HL-60 (cell line): ENCODE data around the gene NR5A2.

Source experiments
- DNase-seq, 2 experiments: peaks; one replicate each; pipeline ENCODE4 v3.0.0-alpha.2; 2010 to 2020; ENCODE audit warnings: low read depth in 1 of 2, low spot score in 1 of 2
- H3K27ac ChIP-seq: fragments of 250-450 bp; sonication (Bioruptor Pico); replicated peaks from 2 replicates; pipeline ENCODE4 v1.5.1; 2020; ENCODE audit warnings: mild to moderate bottlenecking, moderate library complexity
- H3K27me3 ChIP-seq: fragments of 250-450 bp; sonication (Bioruptor Pico); 2 replicates; pipeline ENCODE4 v1.5.1; 2021; ENCODE audit warnings: mild to moderate bottlenecking, moderate library complexity; ENCODE audit not compliant: insufficient read depth, poor library complexity, severe bottlenecking
- H3K4me3 ChIP-seq: replicated peaks from 2 replicates; pipeline ENCODE4 v1.5.1; 2011; ENCODE audit warnings: mild to moderate bottlenecking, control low read depth, low read length; ENCODE audit not compliant: insufficient read depth
- CTCF ChIP-seq: IDR thresholded peaks from one replicate; pipeline ENCODE4 v1.5.1; 2011; ENCODE audit warnings: low read length, control low read depth, inconsistent platforms; ENCODE audit not compliant: insufficient read depth
- GABPA ChIP-seq: IDR thresholded peaks from 2 replicates; pipeline ENCODE4 v1.6.1; 2012; ENCODE audit warnings: low read depth
- POLR2AphosphoS5 ChIP-seq: IDR thresholded peaks from 2 replicates; pipeline ENCODE4 v1.6.1; 2012; ENCODE audit warnings: low read depth
- REST ChIP-seq: IDR thresholded peaks from 2 replicates; pipeline ENCODE4 v1.6.1; 2012; ENCODE audit warnings: low read depth; ENCODE audit not compliant: insufficient replicate concordance
- SPI1 ChIP-seq: IDR thresholded peaks from 2 replicates; pipeline ENCODE4 v1.6.1; 2012; ENCODE audit warnings: low read depth, mild to moderate bottlenecking, borderline replicate concordance

NR5A2 gene

GRCh38 chr1:200048244-200048643 is 20.7 kb downstream of the NR5A2 start:
- Histone ChIP-seq H3K27ac (no peak overlapping the region), H3K27me3 (peaks cover 51% of the 10 kb centered on the region), H3K4me3 (no peak overlapping the region)
- DNase-seq, result no peak
- TF ChIP-seq REST (no peak), SPI1 (no peak), GABPA (no peak), CTCF (no peak), POLR2AphosphoS5 (no peak)

GRCh38 chr1:200049810-200050209 is 22.3 kb downstream of the NR5A2 start:
- H3K27me3 ChIP-seq, result peaks cover 39% of the 10 kb centered on the region
- TF ChIP-seq POLR2AphosphoS5 (no peak), REST (no peak)
- H3K27ac ChIP-seq, result no peak overlapping the region
- H3K4me3 ChIP-seq, result no peak overlapping the region
- no peak for DNase-seq

- Histone ChIP-seq H3K27me3 (peaks cover 26% of the 10 kb centered on the region), H3K4me3 (no peak overlapping the region), H3K27ac (no peak overlapping the region)
- no peak for DNase-seq
- no peak for TF ChIP-seq SPI1
- TF ChIP-seq GABPA, result no peak
- no peak for TF ChIP-seq POLR2AphosphoS5
- TF ChIP-seq REST, result no peak
- TF ChIP-seq CTCF, result no peak
Measured at GRCh38 chr1:200051620-200052019, 24.1 kb downstream of the NR5A2 start.

GRCh38 chr1:200053091-200053490 is 25.6 kb downstream of the NR5A2 start:
- Histone ChIP-seq H3K27ac (no peak overlapping the region), H3K4me3 (no peak overlapping the region), H3K27me3 (peaks cover 21% of the 10 kb centered on the region)
- TF ChIP-seq GABPA, result no peak
- no peak for TF ChIP-seq CTCF
- no peak for TF ChIP-seq REST
- TF ChIP-seq SPI1, result no peak
- no peak for TF ChIP-seq POLR2AphosphoS5
- DNase-seq, result no peak
